NCI-H2171 treated with DMSO at 0.1 percent for 48 hours (cell line): Measurements from ENCODE around the gene SIRPA.

ENCODE experiments used
- DNase-seq: peaks from one replicate; lab custom pipeline; 2025; lab: John Stamatoyannopoulos, UW

The SIRPA gene

DNA sequence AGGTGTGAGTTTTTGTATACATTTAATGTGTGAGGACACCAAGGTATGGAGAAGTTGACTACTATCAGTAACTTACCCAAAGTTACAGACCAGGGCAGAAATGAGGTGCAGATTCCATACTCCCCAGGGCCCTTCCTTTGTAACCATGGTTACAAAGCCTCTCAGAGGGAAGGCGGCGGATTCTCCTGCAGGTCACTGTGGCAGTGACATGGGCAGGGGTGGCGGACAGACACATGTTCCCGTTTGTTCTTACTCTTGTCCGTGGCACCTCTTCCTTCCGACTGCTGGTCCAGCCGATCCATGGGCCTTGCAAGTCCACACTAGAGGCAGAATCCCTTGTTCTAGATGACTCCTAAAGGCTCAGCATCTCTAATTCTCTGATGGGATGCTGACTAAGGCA, 55.6 kb downstream of the SIRPA start:
- DNase-seq: no peak

DNA sequence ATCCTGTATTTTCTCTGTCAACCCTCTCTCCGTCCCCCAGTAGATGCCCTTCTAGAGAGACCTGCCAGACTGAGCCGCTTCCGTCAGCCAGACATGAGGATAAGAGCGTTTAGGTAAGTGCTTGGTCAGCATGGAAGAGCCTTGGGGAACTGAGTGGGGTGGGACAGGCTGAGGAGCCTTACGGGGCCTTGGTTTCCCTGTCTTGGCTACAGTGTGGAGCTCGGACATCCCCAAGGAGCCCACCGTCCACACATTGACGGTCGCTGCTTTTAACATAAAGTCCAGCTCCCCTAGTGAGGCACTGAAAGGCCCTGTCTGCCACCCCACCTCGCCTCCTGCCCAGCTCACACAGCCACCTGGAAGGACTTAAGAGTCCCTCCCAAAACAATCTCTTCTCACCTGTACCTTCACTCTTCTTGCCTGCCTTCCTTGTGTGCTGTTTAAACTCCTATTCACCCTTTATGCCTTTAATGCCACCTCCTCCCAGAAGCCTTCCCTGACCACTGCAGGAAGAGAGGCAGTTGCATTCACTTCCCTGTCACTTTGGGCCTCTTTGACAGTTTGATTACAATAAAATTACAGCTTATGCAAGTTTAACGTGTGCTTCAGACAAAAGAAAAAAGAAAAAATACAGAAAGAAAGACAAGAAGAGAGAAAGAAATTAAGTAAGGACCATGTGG, 56.4 kb downstream of the SIRPA start:
- no peak for DNase-seq

DNA sequence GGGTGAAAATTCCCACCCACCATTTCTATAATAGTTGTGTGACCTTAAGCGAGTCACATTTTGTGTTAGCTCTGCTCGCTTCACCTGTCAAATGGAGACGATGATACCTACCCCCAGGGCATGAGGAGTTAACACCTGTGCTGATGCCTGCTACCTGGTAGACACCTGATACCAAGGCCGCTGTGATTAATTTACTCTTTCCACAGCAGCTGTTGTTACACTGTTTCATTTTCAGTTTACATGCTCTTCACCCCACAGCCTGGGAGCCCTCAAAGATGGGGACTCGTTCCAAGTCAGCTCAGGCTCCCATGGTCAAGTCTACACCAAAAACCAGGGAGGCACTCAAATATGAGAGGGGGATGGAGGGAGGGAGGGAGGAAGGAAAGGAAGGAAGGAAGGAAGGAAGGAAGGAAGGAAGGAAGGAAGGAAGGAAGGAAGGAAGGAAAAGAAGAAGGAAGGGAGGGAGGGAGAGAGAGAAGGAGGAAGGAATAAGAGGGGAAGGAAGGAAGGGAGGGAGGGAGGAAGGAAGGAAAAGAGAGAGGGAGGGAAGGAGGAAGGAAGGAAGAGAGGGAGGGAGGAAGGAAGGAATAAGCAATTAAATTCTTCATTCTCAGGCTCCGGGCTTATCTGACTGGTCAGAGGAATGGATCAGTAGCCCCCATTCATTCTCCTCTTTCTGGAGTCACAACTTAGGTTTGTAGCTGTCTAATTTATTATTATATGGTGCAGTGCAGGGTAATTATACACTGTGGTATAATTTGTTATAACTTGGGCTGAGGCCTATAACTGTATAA, 57.7 kb downstream of the SIRPA start:
- peak; percentile 94 for DNase-seq

DNA sequence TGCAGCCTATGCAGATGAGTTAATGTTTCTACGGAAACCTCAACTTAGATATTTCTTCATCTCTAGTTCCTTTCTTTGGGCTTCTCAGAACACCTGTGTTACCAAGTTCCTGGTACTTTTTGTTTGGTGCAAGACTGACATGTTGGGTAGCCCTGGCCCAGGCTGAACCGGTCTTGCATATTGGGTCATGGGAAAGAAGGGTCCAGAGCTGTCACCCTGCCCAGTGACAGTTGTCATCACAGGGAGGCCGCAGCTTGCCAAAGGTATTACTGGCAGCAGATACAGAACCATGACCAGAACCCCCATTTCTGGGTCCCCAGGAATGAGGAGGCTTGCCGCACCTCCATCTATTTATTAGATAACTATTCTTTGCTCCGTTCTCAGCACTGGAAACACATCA, 58.4 kb downstream of the SIRPA start:
- no peak for DNase-seq

DNA sequence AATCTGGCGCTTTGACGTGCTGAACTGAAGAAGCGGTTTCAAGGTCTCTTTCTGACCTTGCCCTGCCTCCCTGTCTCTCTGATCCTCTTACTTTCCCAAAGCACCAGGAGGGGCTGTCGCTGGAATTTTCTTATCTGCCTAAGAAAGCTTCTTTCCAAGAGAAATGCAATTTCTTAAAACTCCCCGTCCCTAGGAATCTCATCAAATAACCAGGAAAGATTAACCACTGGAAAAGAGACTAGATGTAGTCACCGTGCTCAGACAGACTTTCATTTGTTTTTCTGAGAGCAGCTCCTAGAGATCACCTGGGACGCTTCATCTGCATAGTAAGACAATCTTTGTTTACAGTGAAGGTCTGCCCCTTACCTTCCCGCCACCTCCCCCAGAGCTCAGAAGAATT, 60.0 kb downstream of the SIRPA start:
- no peak for DNase-seq

DNA sequence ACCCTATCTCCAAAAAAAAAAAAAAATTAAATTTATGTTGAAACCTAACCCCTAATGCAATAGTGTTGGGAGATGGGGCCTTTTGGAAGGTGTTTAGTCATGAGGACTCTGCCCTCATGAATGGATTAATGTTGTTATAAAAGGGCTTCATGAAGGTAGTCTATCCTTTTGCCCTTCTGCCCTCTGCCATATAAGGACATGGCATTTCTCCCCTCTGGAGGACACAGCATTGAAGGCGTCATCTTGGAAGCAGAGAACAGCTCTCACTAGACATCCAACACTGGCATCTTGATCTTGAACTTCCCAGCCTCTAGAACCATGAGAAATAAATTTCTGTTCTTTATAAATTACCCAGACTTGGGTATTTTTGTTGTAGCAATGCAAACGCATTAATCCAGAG, 63.2 kb downstream of the SIRPA start:
- no peak for DNase-seq

DNA sequence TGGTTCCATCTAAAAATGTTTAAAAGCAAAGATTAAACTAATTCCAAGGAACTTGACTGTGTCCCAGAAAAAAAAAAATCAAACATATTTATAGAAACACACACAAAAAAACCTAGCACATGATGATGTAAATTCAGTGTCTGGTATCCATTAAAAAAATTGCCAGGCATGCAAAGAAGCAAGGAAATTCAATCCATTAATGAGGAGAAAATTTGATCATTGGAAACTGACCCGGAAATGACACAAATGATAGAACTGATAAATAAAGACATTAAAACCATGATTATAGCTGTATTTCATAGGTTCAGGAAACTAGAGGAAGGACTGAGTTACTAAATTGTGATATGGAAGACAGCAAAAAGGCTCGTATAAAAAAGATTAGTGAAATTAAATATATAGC, 63.9 kb downstream of the SIRPA start:
- DNase-seq: no peak

DNA sequence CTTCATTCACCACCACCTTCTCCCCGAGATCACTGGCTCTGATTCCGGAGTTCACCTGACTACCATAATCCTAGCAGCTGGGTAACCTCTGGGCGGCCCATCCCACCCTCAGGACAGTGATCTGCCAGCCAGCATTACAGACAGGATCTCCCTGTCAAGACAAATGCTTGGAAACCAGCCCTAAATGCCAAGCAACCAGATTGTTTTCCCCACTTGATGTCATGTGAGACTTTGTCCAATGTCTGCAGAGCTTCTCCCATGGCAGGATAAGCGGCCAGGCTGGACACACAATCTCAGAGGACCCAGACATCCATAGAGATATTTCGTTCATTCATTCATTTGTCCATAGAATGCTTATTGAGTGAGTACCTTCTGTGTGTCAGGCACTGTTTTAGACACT, 66.2 kb downstream of the SIRPA start:
- no peak for DNase-seq

DNA sequence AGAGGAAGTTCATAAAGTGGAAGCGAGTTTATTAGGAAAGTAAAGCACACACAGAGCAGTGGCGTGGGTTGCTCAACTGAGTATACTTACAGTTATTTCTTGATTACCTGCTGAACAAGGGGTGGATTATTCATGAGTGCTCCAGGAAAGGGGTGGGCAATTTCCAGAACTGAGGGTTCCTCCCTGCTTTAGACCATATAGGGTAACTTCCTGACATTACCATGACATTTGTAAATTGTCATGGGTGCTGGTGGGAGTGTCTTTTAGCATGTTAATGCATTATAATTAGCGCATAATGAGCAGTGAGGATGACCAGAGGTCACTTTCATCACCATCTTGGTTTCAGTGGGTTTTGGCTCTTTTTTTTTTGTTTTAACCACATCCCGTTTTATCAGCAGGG, 68.9 kb downstream of the SIRPA start:
- DNase-seq: no peak

DNA sequence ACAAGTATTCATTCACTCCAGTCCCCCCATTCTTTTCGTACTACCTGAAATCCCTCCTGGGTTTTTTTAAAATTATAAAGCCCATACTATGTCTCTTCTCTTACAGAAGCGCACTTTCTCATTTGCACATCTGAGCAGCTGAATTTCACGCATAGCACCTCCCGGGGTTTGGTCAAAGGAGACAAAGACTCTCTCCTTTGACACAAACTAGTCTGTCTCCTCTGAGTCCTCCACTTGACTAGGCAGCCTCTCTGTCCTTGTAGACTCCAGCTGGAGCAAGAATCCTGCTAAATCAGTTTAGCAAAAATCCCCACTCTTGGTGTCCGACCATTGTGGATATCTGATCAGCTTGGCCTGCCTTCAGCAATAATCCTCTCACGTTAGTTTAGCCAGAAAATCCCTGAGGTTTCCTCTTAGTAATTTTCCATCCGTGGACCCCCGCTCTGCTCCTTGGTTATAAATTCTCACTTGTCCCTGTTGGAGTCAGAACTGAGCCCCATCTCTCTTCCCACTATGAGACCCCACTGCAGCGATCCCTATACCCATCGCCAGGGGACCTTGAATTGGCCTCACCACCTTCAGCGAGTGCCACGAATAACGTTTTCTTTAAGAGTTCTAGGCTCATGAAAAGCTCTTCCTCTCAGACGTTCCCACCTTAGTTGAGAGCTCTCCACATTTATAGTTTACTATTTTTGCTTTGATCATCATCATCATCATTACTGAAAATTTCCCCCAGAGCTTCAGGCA, 69.6 kb downstream of the SIRPA start:
- DNase-seq: no peak

DNA sequence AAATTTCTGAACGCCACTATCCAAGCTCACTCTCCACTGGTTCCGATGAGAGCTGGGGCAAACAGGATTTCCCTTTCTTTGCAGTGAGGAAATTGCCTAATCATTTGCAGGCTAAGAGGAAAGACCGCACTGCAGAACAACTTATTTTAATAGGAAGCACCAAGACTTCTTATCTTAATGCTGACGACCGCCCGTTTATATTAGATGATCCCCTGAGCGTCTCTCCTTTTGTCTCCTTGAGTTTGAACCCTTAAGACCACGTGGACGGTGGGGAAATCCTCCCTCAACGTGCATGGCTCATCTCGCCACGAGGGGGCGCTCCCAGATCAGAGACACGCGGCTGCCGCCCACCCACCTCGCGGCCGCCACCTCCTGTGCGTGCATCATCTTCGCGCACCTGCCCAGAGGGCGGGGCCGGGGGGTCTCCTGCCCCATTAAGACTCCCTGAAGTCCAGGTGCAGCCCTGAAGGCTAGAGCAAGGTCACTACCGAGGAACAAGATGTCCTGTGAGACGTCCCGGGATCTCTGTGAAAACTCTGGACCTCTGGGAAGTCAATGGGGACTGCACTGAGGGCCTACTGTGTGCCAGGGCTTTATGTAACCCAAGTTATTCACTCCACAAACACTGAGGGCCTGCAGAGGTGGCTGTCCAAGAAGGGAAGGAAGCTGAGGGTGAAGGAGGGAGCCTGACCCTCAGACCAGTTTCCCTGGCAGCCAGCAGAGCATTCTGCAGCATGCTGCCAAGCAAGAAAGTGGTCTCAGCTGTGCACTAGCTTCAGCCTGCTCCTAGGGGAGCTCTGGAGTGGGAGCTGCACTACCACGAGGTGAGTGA, 70.5 kb downstream of the SIRPA start:
- peak; percentile 83 for DNase-seq

DNA sequence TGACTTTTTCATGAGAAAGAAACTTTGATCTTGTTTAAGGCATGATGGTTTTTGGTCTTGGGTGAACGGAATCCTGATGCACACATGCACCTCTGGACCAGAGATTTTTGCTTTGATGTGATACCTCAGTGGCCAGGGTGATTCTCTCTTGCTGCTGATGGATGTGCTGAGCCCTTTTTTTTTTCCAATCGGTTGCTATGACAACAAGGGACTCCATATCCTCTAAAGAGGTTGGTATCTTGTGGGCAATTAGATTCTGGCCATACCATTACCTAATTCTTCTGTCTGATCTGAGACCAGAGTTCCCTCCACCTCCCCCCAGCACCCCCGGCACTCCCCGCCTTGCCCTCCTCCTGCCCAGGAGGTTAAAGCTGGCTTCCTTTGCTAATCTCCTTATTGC, 73.8 kb downstream of the SIRPA start:
- no peak for DNase-seq

DNA sequence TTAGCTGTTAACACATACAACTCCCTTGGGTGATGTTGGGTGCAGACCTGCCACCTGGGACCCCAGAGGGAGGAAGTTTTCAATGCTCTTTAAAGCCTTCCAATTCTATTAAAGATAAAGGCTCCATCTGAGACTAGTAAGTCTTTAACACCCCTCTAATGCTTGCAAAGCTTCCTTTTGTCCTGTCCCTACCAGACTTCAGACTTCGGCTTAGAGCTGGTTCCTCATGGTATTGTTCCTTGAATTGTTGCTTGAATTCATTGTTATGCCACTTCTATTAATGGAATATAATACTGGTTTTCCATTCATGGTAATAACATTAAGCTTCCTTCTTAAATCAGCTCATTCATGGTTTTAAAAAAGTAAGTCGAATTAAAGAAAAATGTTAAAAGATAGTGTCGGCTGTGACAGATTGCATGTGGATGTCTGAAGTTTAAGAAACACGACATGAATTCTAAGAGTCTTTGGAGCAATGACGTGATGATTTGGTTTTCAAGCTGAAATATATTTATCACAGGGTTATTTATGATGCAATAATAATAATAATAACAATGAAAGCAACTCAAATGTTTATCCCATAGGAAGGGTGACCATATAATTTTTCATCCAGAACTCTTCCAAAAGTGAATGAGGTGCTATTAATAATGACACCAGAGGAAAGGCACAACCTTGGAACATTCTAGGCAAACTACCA, 76.8 kb downstream of the SIRPA start:
- DNase-seq: no peak

DNA sequence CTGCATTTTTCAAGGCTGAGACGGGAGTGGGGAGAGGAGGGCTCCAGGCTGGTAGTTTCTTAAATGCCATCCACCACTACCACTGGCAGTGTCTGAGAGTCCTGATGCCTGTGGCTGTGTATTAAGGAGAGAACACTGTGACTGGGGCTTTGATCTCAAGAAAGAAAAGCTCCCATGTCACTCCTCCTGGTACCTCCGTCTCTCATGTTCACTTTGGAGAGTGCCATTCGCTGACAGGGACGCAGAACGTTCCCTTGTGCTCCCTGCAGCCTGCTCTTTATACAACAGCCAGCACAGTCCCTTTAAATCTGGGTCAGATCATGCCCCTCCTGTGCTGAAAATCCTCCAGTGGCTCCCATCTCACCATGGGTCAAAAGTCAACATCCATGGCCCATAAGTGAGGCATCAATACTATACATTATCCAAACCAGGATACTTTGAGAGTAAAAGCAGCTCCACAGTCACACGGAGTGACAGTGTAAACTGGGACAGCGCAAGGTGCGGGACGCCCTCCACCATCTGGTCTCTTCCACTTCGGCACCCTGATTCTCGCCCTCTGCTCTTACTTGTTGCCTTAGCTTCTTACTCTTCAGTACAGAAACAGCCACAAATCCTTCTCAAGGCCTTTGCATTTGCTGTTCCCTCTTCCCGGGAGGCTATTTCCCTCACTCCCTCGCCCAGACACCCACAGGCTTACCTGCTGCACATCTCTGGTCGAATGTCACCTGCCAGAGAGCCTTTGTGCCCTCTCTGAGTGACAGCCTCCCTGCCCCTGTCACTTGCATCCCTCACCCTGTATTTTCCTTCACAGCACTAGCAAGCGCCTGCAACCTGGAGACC, 78.6 kb downstream of the SIRPA start:
- no peak for DNase-seq

DNA sequence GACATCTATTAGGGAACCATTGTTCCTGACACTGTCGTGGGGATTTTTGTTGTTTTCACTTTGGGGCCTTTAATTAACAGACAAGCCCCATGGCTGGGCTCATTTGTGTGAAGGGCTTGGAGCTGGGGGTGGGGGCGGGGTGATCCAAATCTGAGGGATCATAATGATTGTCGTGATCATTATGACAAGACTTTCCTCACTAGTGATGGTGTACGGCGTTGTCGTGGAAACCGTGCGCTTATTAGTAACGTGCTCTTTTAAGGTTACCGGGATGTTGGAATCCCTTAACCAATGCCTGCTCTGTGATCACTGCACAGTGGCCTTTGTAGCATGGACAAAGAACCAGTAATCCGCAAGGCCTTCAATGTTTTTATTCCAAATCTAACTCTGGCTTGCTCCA, 80.1 kb downstream of the SIRPA start:
- DNase-seq: no peak

DNA sequence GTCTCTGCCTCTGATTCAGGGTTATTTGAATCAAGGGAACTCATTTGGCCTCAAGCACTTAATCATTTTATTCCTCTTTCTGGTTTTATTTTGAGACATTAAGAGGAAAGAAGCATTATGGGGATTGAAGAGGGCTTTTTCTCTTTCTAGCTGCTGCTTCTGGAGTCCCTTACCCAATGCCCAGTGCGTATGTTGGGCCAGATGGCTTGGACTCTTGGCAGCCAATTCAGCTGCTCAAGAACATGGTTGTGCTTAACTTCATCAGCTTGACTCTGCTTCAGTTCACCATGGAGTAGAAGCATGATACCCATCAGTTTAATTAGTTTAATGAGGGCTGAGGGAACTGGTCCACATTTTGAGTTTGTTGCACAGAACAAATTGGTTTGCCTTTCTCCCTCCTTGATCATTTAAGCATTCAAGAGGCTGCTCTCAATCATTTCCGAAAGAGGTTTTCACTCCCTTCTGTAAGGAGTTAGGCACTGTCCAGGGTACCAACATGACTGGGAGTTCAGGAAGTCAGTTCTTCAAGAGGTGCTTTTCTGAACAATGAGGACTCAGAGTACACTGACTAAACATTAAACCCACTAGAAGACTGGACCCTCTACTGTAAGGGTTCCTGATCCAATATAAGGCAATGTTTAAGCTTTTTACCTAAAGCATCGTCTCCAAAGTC, 84.0 kb downstream of the SIRPA start:
- DNase-seq: no peak

DNA sequence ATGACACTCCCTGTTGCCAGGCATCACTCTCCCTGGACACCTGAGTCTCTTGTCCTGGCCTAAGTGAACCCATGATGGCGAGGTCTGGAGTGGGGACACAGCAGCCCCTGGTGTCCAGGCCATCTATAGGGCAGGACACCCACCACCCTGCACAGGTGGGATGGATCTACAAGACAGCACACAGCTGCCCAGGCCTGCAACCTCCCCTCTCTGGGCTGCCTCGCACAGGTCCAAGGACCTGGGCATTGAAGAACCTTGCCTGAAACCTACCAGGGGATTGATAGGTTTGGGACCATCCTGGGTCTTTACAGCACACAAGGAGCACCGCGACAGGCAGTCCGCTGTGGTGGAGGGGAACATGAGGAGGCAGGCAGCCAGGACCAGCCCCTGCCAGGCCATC, 87.5 kb downstream of the SIRPA start:
- no peak for DNase-seq

DNA sequence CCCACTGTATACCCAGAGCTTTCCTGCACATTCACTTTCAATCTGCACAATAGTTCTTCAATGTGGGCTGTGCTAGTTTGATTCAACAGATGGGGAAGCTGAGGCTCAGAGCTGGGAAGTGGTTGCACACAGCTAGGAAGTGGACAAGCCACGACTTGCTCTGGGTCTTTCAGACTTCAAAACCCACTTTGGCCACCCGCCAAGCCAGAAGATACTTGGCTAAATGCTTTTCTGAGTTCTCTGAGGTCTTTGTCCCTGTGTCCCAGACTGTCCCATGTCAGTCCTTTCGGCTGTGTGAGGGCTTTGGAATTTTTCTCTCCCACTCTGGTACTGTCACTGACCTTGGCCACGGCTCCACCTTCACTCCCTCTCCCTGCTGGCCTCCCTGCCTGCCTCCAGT, 88.1 kb downstream of the SIRPA start:
- DNase-seq: no peak

DNA sequence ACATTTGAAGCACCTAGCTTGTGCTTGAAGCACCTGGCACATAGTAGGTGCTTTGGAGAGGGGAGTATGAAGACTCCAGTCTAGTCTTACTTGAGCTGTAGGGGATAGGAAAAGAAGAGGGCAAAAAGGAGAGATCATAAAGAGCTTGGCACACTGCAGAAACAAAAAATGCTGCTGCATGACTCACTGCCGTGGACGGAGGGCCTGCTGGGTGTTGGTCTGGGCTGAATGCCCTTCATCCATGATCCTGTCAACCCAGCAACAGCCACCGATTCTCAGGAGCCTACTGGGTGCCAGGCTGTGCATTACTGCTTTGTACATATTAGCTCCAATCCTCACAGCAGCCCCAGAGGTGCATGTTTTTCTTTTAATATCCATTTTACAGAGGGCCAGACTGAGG, 92.6 kb downstream of the SIRPA start:
- DNase-seq: no peak
